GM13976 (cell line): Measurements from ENCODE around the gene ADAMTS16.

ENCODE experiments used
- DNase-seq: peaks from one replicate; pipeline ENCODE4 v3.0.0; 2012; ENCODE audit warnings: low spot score
- CTCF ChIP-seq: IDR thresholded peaks from 2 replicates; pipeline ENCODE4 v1.5.1; 2012; ENCODE audit warnings: borderline replicate concordance, mild to moderate bottlenecking; ENCODE audit not compliant: insufficient read depth; ENCODE audit errors: extremely low read depth, missing control alignments, control extremely low read depth
- in situ Hi-C: fragments of 300-500 bp; cut with MboI; formaldehyde crosslinking; loops from one replicate; pipeline ENCODE4 v1.12.0; 2022; ENCODE audit warnings: low sequenced_read_pairs, mixed read lengths, inconsistent platforms; ENCODE audit not compliant: unreplicated experiment

Gene ADAMTS16

DNA sequence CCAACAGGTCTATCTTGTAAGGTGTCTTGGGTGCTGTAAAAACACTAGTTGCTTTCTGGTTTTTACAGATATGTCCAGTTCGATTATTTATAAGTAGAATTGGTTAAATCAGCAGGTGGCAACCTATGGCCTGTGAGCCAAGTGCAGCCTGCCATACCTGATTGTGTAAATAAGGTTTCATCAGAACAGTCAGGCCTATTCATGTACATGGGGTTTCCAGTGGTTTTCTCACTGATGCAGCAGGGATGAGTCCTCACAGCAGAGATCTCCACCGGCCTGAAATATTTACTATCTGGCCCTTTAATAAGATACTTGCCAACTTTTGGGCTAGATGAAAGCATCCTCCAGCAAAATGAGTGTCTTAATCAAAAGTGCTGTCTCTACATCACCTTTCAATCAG is 149.4 kb downstream of the ADAMTS16 start:
- in situ Hi-C loops: no loop called here
- DNase-seq: no peak
- TF ChIP-seq CTCF: no peak

DNA sequence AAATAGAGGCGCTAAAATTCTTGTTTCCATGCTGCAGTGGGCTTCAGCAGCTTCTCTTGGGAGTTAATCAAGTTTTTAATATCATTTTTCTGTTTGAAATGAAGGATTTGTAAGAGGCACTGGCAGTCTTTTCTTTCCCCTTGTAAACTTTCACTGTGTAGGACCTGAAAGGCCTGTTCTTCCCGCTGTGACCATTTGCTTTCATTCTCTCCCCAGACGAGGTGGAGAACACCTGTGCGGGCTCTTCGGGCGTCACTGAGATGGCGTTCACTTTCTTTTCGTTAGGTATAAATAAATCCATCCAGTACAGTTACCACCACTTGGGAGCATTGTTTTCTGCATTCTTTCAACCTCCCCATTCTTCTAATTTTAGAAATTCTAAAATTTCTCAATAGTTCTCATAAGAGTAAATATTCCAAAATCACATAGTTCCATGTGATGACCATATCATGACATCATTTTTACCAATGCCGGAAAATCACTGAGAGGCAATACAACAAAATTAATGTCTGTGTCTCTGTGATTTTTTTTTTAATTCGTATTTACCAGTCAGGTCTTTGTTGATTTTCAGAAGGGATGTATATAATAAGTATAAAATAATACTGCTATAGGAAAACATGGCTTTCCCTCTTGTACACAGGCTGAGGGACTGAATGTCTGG is 150.7 kb downstream of the ADAMTS16 start:
- in situ Hi-C loops: no loop called here
- DNase-seq: no peak
- no peak for TF ChIP-seq CTCF

GRCh38 chr5:5291357-5291756 is 151.2 kb downstream of the ADAMTS16 start:
- no peak for DNase-seq
- TF ChIP-seq CTCF: no peak
- in situ Hi-C loops: no loop called here

DNA sequence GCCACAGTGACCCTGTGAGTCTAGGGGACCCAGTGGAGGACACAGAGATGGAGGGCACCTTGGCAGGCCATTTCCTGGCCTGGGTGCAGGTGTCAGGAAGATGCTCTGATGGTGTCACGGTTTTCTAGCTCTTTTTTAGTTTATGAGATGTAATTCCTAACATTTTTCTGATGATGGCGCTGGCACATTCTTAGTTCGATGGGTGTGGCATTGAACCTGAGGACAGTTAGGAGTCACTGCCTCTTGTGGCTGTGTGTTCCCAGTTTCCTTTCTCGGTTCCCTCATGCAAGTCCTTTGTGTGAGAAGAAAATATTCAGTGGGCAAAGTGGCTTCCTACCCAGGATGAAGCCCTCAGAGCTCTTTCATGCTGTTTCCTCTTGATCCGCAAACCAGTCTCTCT is 152.9 kb downstream of the ADAMTS16 start:
- no peak for DNase-seq
- no peak for TF ChIP-seq CTCF
- in situ Hi-C loops: no loop called here

DNA sequence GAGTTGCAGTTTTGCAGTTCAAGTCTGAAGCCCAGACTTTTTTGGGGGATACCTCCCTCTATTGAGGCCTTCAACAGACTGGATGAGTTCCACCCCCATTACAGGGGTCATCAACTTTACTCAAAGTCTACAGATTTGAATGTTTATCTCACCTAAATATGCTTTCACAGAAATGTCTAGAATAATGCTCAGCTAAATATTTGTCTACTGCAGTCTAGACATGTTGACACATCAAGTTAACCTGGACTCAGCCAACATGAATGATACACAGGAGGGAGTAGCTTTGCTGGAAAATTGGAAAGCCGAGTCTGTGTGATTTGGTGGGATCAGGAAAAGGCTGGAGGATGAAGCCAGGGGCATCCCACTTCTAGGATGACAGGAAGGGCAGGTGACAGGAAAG is 154.3 kb downstream of the ADAMTS16 start:
- DNase-seq: no peak
- TF ChIP-seq CTCF: no peak
- in situ Hi-C loops: no loop called here

- no peak for DNase-seq
- in situ Hi-C loops: no loop called here
- TF ChIP-seq CTCF: no peak
Observed at GRCh38 chr5:5295351-5295750, 155.2 kb downstream of the ADAMTS16 start.
